WI38 (cell line): ENCODE data around the gene SLC17A3.

Experiments
- H3K4me3 ChIP-seq: 2 replicates; pipeline ENCODE4 v1.5.1; 2011; ENCODE audit warnings: low read depth, mild to moderate bottlenecking, control low read depth, low read length
- TF ChIP-seq, protein P1 (sequence below): IDR thresholded peaks from 2 replicates; pipeline ENCODE4 v1.5.1; 2012; ENCODE audit warnings: low read depth, mild to moderate bottlenecking, control low read depth, low read length

Gene SLC17A3

DNA sequence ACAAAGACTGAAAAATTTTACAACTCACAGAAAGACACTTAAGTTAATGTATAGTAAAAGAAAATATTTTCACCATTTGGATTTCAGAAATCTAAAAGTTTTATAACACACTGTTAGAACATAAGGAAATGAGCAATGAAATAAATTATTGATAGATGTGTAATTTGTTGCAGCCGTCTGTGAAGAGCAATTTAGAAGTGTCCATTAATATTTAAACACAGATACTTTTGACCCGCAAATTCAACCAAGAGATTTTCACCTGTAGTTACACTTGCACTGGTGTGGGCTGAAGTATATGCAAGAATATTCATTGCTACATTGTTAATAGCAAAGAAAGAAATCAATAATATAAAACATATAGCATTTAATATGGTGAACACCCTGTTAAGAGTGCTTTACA lies 14.6 kb upstream of the SLC17A3 start:
- H3K4me3 ChIP-seq: no peak overlapping the region
- TF ChIP-seq, protein P1, sequence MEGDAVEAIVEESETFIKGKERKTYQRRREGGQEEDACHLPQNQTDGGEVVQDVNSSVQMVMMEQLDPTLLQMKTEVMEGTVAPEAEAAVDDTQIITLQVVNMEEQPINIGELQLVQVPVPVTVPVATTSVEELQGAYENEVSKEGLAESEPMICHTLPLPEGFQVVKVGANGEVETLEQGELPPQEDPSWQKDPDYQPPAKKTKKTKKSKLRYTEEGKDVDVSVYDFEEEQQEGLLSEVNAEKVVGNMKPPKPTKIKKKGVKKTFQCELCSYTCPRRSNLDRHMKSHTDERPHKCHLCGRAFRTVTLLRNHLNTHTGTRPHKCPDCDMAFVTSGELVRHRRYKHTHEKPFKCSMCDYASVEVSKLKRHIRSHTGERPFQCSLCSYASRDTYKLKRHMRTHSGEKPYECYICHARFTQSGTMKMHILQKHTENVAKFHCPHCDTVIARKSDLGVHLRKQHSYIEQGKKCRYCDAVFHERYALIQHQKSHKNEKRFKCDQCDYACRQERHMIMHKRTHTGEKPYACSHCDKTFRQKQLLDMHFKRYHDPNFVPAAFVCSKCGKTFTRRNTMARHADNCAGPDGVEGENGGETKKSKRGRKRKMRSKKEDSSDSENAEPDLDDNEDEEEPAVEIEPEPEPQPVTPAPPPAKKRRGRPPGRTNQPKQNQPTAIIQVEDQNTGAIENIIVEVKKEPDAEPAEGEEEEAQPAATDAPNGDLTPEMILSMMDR: no peak

DNA sequence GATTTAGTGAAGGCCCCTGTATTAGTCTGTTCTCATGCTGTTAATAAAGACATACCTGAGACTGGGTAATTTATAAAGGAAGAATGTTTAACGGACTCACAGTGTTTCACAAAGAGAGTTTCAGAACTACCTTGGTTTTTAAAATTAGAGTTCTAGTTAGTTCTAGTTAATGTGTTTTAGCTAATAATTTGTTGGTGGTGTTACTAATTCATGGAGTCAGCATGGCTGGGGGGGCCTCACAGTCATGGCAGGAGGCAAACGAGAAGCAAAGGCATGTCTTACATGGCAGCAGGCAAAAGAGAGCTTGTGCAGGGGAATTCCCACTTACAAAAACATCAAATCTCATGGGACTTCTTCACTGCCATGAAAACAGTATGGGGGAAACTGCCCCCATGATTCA lies 12.0 kb upstream of the SLC17A3 start:
- TF ChIP-seq, protein P1: no peak
- H3K4me3 ChIP-seq: no peak overlapping the region

DNA sequence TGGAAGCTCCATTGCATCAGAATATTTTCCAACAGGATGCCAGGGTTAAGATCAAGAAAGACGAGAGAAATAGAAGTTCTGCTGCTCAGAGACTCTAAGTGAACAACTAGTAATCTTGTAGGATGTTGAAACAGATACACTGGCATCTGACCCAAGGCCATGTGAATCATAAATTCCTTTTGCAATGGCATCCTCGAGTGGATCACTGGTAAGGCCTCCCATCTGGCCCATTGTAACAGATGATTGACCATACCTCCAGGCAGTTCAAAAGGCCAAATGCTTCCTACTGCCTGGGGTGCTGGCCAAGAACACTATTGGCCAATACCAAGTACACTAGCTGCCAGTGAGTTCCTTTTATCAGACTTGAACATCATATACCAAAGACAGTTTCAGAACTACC lies 9.9 kb upstream of the SLC17A3 start:
- TF ChIP-seq, protein P1: no peak
- no peak overlapping the region for H3K4me3 ChIP-seq

DNA sequence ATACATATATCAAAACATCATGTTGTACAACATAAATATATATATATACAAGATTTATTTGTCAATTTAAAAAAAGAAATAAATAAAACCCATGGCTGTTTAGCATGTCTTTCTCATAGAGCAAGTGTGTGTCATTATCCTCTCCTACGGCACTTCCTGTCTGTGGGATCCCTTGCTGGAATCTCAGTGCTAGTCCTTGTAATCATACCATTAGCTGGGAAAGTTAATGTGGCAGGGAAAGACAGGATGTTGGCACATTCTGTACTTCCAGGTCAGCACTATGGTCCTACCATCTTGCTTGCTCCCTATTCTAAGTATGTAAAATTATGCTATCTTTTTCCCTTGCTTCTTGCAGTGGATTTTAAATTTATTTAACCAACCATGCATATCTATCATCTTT lies 9.5 kb upstream of the SLC17A3 start:
- no peak overlapping the region for H3K4me3 ChIP-seq
- TF ChIP-seq, protein P1: no peak

DNA sequence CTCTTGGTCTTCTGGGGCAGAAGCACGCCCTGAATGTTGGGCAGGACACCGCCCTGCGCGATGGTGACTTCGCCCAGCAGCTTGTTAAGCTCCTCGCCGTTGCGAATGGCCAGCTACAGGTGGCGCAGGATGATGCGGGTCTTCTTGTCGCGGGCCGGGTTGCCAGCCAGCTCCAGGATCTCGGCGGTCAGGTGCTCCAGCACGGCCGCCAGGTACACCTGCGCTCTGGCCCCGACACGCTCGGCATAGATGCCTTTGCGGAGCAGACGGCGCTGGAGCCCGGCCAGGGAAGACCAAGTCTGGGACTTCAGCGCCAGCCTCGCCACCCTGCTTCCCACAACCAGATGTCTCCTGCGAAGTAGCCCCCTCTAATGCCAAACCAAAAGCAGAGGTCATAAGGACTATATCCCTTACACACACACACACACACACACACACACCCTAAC lies 8.0 kb upstream of the SLC17A3 start:
- no peak overlapping the region for H3K4me3 ChIP-seq
- TF ChIP-seq, protein P1: no peak

DNA sequence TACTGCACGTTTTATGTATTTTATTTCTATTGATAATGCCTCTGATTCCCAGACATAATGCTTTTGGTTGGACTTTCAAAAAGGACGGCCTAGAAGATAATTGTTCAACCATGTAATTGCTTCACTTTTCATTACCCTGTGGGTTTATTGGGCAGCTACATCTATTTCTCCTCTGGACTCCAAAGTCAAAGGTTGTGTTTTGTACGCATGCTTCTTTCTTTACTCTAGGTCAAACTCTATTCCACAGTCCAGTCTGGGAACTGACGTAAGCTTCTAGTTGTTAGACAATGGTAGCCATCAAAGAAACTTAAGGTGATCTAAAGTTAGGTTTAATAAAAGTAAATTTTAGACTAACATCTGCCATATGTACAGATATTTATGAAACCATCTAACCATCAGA lies 6.6 kb upstream of the SLC17A3 start:
- H3K4me3 ChIP-seq: no peak overlapping the region
- TF ChIP-seq, protein P1: no peak

DNA sequence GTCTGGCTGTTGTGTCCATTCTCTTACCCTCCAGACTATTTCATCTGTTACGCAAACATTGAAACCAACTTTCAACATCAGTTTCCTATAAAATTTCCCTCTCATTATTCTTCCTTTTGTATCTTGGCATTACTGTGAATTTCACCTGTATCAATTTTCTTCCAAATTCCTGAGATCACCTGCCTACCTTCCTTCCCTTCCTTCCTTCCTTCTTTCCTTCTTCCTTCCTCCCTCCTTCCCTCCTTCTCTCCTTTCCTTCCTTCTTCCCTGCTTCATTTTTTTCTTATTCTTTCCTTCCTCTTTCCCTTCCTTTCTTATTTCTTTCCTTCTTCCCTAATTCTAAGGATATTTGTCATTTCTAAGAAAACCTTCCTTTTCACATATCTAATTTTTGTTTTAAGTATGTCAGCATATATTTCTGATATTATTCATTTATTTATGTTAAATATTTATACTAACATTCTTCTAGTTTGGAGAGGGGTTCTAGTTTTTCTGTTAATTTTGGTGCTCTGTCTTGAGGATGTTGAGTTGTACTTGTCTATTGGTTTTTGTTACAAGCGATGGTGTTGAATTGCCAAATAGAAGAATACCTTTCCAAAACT lies 4.8 kb upstream of the SLC17A3 start:
- H3K4me3 ChIP-seq: no peak overlapping the region
- TF ChIP-seq, protein P1: no peak
